ENCODE data around the gene NUTF2.

DNA sequence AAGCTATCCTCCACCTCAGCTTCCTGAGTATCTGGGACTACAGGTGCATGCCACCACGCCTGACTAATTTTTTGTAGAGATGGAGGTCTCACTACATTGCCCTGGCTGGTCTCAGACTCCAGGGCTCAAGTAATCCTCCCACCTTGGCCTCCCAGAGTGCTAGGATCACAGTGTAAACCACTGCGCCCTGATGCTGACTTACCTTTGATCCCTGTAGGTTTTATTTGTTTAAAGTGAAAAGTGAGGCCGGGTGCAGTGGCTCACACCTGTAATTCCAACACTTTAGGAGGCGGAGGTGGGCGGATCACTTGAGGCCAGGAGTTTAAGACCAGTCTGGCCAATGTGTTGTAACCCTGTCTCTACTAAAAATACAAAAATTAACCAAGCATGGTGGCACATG is 55.0 kb downstream of the NUTF2 start:
- TF ChIP-seq CTCF (IDR thresholded peaks at IDR 0.05) (no peak), EZH2 (IDR thresholded peaks at IDR 0.05; ENCODE audit: borderline replicate concordance, insufficient read depth, low read depth, low read length, poor library complexity, severe bottlenecking) (no peak)
